Loucy (cell line): Measurements from ENCODE around the gene KRTAP1-5.

ENCODE experiments used
- EZH2phosphoT487 ChIP-seq: fragments of 200-600 bp; IDR thresholded peaks from 2 replicates; pipeline ENCODE4 v1.6.1; 2018; ENCODE audit warnings: antibody characterized with exemption, mild to moderate bottlenecking, moderate library complexity, borderline replicate concordance
- TF ChIP-seq, protein P1 (sequence below): fragments of 200-600 bp; sonication (generic); conservative IDR thresholded peaks from 2 replicates; pipeline ENCODE4 v1.5.1; 2014; ENCODE audit warnings: mild to moderate bottlenecking, antibody characterized with exemption, low read length

GRCh38 chr17:40978575-40979151 lies 48.3 kb downstream of the KRTAP1-5 start:
- TF ChIP-seq, protein P1, sequence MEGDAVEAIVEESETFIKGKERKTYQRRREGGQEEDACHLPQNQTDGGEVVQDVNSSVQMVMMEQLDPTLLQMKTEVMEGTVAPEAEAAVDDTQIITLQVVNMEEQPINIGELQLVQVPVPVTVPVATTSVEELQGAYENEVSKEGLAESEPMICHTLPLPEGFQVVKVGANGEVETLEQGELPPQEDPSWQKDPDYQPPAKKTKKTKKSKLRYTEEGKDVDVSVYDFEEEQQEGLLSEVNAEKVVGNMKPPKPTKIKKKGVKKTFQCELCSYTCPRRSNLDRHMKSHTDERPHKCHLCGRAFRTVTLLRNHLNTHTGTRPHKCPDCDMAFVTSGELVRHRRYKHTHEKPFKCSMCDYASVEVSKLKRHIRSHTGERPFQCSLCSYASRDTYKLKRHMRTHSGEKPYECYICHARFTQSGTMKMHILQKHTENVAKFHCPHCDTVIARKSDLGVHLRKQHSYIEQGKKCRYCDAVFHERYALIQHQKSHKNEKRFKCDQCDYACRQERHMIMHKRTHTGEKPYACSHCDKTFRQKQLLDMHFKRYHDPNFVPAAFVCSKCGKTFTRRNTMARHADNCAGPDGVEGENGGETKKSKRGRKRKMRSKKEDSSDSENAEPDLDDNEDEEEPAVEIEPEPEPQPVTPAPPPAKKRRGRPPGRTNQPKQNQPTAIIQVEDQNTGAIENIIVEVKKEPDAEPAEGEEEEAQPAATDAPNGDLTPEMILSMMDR, result no peak
- no peak for TF ChIP-seq EZH2phosphoT487
